SK-N-SH treated with all-trans-retinoic acid at 6 μM for 48 hours (cell line): Measurements from ENCODE around the gene HMGB4.

Experiments used
- BACH2 ChIP-seq: fragments of 250-450 bp; sonication (Bioruptor Pico); IDR thresholded peaks from 2 replicates; pipeline ENCODE4 v1.9.0; 2021; ENCODE audit warnings: mild to moderate bottlenecking, borderline replicate concordance
- GLIS3 ChIP-seq: fragments of 250-450 bp; sonication (Bioruptor Pico); IDR thresholded peaks from 2 replicates; pipeline ENCODE4 v1.5.0; 2020; ENCODE audit warnings: mild to moderate bottlenecking, moderate library complexity
- POU6F1 ChIP-seq: fragments of 250-450 bp; sonication (Bioruptor Pico); IDR thresholded peaks from 2 replicates; pipeline ENCODE4 v1.8.0; 2021; ENCODE audit warnings: low read depth, mild to moderate bottlenecking, moderate library complexity, borderline replicate concordance
- PPARA ChIP-seq: fragments of 250-450 bp; sonication (Bioruptor Pico); IDR thresholded peaks from 2 replicates; pipeline ENCODE4 v1.5.0; 2020; ENCODE audit warnings: mild to moderate bottlenecking, borderline replicate concordance
- RARB ChIP-seq: fragments of 250-450 bp; sonication (Bioruptor Pico); IDR thresholded peaks from 2 replicates; pipeline ENCODE4 v1.8.0; 2021; ENCODE audit warnings: mild to moderate bottlenecking, moderate library complexity
- ZFP3 ChIP-seq: fragments of 250-450 bp; sonication (Bioruptor Pico); IDR thresholded peaks from 2 replicates; pipeline ENCODE4 v1.5.0; 2020; ENCODE audit warnings: mild to moderate bottlenecking, moderate library complexity
- ZFP30 ChIP-seq: fragments of 450-650 bp; formaldehyde crosslinking; IDR thresholded peaks from 2 replicates; pipeline ENCODE4 v1.5.0; 2022; ENCODE audit warnings: mild to moderate bottlenecking, moderate library complexity
- ZNF8 ChIP-seq: fragments of 450-650 bp; formaldehyde crosslinking; IDR thresholded peaks from 2 replicates; pipeline ENCODE4 v1.5.0; 2020; ENCODE audit warnings: mild to moderate bottlenecking, moderate library complexity
- TF ChIP-seq, protein P1 (sequence below): fragments of 250-450 bp; sonication (Bioruptor Pico); IDR thresholded peaks from 2 replicates; pipeline ENCODE4 v1.8.0; 2020; ENCODE audit warnings: mild to moderate bottlenecking, moderate library complexity, borderline replicate concordance
- TF ChIP-seq, protein P2 (sequence below): fragments of 250-450 bp; sonication (Bioruptor Pico); IDR thresholded peaks from 2 replicates; pipeline ENCODE4 v1.5.1; 2020; ENCODE audit warnings: low read depth, mild to moderate bottlenecking, moderate library complexity
- TF ChIP-seq, protein P3 (sequence below): fragments of 250-450 bp; sonication (Bioruptor Pico); IDR thresholded peaks from 2 replicates; pipeline ENCODE4 v1.5.0; 2020; ENCODE audit warnings: mild to moderate bottlenecking, moderate library complexity

DNA sequence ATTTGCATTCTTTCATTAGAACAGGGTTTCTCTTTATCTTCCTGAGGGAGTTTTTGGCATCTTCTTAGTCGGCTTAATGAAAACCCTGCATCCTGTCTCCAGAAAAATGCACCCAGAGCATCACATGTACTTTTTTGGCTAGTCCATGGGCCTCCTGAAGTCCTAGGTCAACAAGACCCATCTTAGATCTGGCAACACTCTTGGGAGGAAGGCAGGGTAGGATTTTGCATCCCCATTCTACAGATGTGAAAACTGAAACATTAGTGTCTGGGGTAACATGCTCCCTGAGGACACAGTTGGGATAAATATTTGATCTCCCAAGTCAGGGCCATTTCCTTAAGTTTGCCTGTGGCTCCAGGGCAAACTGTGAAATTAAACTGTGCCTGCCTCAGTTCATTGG lies 40.0 kb upstream of the HMGB4 start:
- TF ChIP-seq BACH2, result no peak
- TF ChIP-seq ZFP30 (CRISPR knock-in tag), result no peak
- TF ChIP-seq POU6F1 (CRISPR knock-in tag), result no peak
- TF ChIP-seq, protein P1, sequence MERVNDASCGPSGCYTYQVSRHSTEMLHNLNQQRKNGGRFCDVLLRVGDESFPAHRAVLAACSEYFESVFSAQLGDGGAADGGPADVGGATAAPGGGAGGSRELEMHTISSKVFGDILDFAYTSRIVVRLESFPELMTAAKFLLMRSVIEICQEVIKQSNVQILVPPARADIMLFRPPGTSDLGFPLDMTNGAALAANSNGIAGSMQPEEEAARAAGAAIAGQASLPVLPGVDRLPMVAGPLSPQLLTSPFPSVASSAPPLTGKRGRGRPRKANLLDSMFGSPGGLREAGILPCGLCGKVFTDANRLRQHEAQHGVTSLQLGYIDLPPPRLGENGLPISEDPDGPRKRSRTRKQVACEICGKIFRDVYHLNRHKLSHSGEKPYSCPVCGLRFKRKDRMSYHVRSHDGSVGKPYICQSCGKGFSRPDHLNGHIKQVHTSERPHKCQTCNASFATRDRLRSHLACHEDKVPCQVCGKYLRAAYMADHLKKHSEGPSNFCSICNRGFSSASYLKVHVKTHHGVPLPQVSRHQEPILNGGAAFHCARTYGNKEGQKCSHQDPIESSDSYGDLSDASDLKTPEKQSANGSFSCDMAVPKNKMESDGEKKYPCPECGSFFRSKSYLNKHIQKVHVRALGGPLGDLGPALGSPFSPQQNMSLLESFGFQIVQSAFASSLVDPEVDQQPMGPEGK (CRISPR knock-in tag), result no peak
- no peak for TF ChIP-seq PPARA
- TF ChIP-seq, protein P2, sequence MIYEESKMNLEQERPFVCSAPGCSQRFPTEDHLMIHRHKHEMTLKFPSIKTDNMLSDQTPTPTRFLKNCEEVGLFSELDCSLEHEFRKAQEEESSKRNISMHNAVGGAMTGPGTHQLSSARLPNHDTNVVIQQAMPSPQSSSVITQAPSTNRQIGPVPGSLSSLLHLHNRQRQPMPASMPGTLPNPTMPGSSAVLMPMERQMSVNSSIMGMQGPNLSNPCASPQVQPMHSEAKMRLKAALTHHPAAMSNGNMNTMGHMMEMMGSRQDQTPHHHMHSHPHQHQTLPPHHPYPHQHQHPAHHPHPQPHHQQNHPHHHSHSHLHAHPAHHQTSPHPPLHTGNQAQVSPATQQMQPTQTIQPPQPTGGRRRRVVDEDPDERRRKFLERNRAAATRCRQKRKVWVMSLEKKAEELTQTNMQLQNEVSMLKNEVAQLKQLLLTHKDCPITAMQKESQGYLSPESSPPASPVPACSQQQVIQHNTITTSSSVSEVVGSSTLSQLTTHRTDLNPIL (CRISPR knock-in tag), result no peak
- TF ChIP-seq GLIS3 (CRISPR knock-in tag), result no peak
- TF ChIP-seq RARB (CRISPR knock-in tag), result no peak
- TF ChIP-seq, protein P3, sequence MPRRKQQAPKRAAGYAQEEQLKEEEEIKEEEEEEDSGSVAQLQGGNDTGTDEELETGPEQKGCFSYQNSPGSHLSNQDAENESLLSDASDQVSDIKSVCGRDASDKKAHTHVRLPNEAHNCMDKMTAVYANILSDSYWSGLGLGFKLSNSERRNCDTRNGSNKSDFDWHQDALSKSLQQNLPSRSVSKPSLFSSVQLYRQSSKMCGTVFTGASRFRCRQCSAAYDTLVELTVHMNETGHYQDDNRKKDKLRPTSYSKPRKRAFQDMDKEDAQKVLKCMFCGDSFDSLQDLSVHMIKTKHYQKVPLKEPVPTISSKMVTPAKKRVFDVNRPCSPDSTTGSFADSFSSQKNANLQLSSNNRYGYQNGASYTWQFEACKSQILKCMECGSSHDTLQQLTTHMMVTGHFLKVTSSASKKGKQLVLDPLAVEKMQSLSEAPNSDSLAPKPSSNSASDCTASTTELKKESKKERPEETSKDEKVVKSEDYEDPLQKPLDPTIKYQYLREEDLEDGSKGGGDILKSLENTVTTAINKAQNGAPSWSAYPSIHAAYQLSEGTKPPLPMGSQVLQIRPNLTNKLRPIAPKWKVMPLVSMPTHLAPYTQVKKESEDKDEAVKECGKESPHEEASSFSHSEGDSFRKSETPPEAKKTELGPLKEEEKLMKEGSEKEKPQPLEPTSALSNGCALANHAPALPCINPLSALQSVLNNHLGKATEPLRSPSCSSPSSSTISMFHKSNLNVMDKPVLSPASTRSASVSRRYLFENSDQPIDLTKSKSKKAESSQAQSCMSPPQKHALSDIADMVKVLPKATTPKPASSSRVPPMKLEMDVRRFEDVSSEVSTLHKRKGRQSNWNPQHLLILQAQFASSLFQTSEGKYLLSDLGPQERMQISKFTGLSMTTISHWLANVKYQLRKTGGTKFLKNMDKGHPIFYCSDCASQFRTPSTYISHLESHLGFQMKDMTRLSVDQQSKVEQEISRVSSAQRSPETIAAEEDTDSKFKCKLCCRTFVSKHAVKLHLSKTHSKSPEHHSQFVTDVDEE (CRISPR knock-in tag), result no peak
- TF ChIP-seq ZFP3 (CRISPR knock-in tag), result no peak
- TF ChIP-seq ZNF8 (CRISPR knock-in tag), result no peak
